ENCODE measurements around the gene KIF16B. TPM values are rescaled to one million over a fixed set of nuclear protein-coding genes. Genes with fewer than 3 reads are reported as not detected.

KIF16B gene
- total and polyA plus RNA-seq, 4 experiments from 2014 or later = 3.2 to 12.0 (median 10.0) TPM

DNA sequence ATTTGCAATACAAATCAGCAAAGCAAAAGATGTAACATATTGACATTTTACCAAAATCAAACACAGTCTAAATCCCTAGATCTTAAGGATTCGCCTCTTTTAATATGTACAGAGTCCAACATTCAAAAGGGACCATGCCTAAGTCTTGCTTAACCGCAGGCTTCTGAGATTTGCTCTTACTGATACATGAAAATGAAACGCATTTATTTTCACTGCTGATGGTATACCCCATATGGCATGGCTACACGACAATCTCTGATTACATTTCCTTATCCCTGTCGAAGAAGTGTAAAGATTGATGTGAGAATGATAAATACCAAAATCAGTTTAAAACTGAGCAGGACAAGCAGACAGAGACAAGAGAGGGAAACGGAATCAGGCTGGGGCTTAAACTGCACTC is 75.4 kb downstream of the KIF16B start:
- Histone ChIP-seq H3K27me3 (ENCODE audit: insufficient read depth, low read length) (no peaks in the 10 kb centered on the region), H3K9me3 (ENCODE audit: control insufficient read depth in 1 of 2, low read length in 2 of 2) (no peaks in the 10 kb centered on the region), H3K27ac (ENCODE audit: low read depth, low read length) (no peak overlapping the region), H3K4me1 (ENCODE audit: insufficient read depth, low read length) (no peaks in the 10 kb centered on the region), H3K36me3 (ENCODE audit: insufficient read depth, low read length) (no peaks in the 10 kb centered on the region), H3K4me3 (ENCODE audit: low read length in 2 of 2) (no peak overlapping the region)
- Mint-ChIP-seq H3K9me3 (peaks cover 0 to 2% (median 0%) of the 10 kb centered on the region in 8 donors), H3K4me3 (no peak overlapping the region), H3K27me3 (no peaks in the 10 kb centered on the region), H3K27ac (no peak overlapping the region), H3K36me3 (peaks cover 44 to 50% of the 10 kb centered on the region in 2 donors), H3K4me1 (peaks cover 0 to 10% (median 3%) of the 10 kb centered on the region in 4 donors)
- DNase-seq = no peak
- ChIA-PET POLR2A (ENCODE audit: partially characterized antibody) (no interaction called here), CTCF (ENCODE audit: partially characterized antibody) (no interaction called here)
- intact Hi-C loops (cut with micrococcal nuclease) = no loop called here

GRCh38 chr20:16493486-16493885 is 79.8 kb downstream of the KIF16B start:
- H3K27me3 ChIP-seq (ENCODE audit: insufficient read depth, low read length) = no peaks in the 10 kb centered on the region
- Mint-ChIP-seq H3K4me3 (no peak overlapping the region), H3K36me3 (peaks cover 52 to 54% of the 10 kb centered on the region in 2 donors), H3K9me3 (no peaks in the 10 kb centered on the region), H3K27me3 (no peaks in the 10 kb centered on the region), H3K27ac (no peak overlapping the region), H3K4me1 (no peaks in the 10 kb centered on the region)
- DNase-seq = no peak
- H3K36me3 ChIP-seq (ENCODE audit: insufficient read depth, low read length) = no peaks in the 10 kb centered on the region
- no peaks in the 10 kb centered on the region for H3K4me1 ChIP-seq (ENCODE audit: insufficient read depth, low read length)
- POLR2A ChIA-PET (ENCODE audit: partially characterized antibody) = no interaction called here
- CTCF ChIA-PET (ENCODE audit: partially characterized antibody) = no interaction called here
- no peak overlapping the region for H3K4me3 ChIP-seq (ENCODE audit: low read length in 2 of 2)
- no peaks in the 10 kb centered on the region for H3K9me3 ChIP-seq (ENCODE audit: control insufficient read depth in 1 of 2, low read length in 2 of 2)
- H3K27ac ChIP-seq (ENCODE audit: low read depth, low read length) = no peak overlapping the region
- intact Hi-C loops (cut with micrococcal nuclease) = no loop called here

GRCh38 chr20:16491294-16491905 is 81.8 kb downstream of the KIF16B start:
- no peaks in the 10 kb centered on the region for H3K4me1 Mint-ChIP-seq
- H3K9me3 Mint-ChIP-seq = no peaks in the 10 kb centered on the region
- H3K27ac Mint-ChIP-seq = no peak overlapping the region
- Histone ChIP-seq H3K36me3 (ENCODE audit: insufficient read depth, low read length) (no peaks in the 10 kb centered on the region), H3K4me3 (ENCODE audit: low read length in 2 of 2) (no peak overlapping the region), H3K27ac (ENCODE audit: low read depth, low read length) (no peak overlapping the region), H3K27me3 (ENCODE audit: insufficient read depth, low read length) (no peaks in the 10 kb centered on the region), H3K4me1 (ENCODE audit: insufficient read depth, low read length) (no peaks in the 10 kb centered on the region), H3K9me3 (ENCODE audit: control insufficient read depth in 1 of 2, low read length in 2 of 2) (no peaks in the 10 kb centered on the region)
- POLR2A ChIA-PET (ENCODE audit: partially characterized antibody) = no interaction called here
- peaks cover 47 to 54% of the 10 kb centered on the region in 2 donors for H3K36me3 Mint-ChIP-seq
- no peak for DNase-seq
- no peaks in the 10 kb centered on the region for H3K27me3 Mint-ChIP-seq
- intact Hi-C loops (cut with micrococcal nuclease) = no loop called here
- CTCF ChIA-PET (ENCODE audit: partially characterized antibody) = interaction anchor here (0.7 to 1.0 kb wide), 2 partner anchors 9 to 15 kb away, joined by 3 read pairs; no protein-coding TSS in a partner anchor
- no peak overlapping the region for H3K4me3 Mint-ChIP-seq

GRCh38 chr20:16490696-16491095 is 82.6 kb downstream of the KIF16B start:
- Mint-ChIP-seq H3K4me1 (no peaks in the 10 kb centered on the region), H3K36me3 (peaks cover 44 to 53% of the 10 kb centered on the region in 2 donors), H3K4me3 (no peak overlapping the region), H3K27me3 (no peaks in the 10 kb centered on the region), H3K9me3 (no peaks in the 10 kb centered on the region), H3K27ac (no peak overlapping the region)
- no peaks in the 10 kb centered on the region for H3K4me1 ChIP-seq (ENCODE audit: insufficient read depth, low read length)
- H3K27me3 ChIP-seq (ENCODE audit: insufficient read depth, low read length) = no peaks in the 10 kb centered on the region
- H3K4me3 ChIP-seq (ENCODE audit: low read length in 2 of 2) = no peak overlapping the region
- ChIA-PET CTCF (ENCODE audit: partially characterized antibody) (no interaction called here), POLR2A (ENCODE audit: partially characterized antibody) (no interaction called here)
- intact Hi-C loops (cut with micrococcal nuclease) = no loop called here
- no peaks in the 10 kb centered on the region for H3K36me3 ChIP-seq (ENCODE audit: insufficient read depth, low read length)
- H3K27ac ChIP-seq (ENCODE audit: low read depth, low read length) = no peak overlapping the region
- no peak for DNase-seq
- H3K9me3 ChIP-seq (ENCODE audit: control insufficient read depth in 1 of 2, low read length in 2 of 2) = no peaks in the 10 kb centered on the region

- no peaks in the 10 kb centered on the region for H3K9me3 Mint-ChIP-seq
- no peaks in the 10 kb centered on the region for H3K4me1 Mint-ChIP-seq
- intact Hi-C loops (cut with micrococcal nuclease) = no loop called here
- H3K9me3 ChIP-seq (ENCODE audit: control insufficient read depth in 1 of 2, low read length in 2 of 2) = no peaks in the 10 kb centered on the region
- no peaks in the 10 kb centered on the region for H3K4me1 ChIP-seq (ENCODE audit: insufficient read depth, low read length)
- ChIA-PET POLR2A (ENCODE audit: partially characterized antibody) (no interaction called here), CTCF (ENCODE audit: partially characterized antibody) (no interaction called here)
- H3K4me3 ChIP-seq (ENCODE audit: low read length in 2 of 2) = no peak overlapping the region
- no peak overlapping the region for H3K4me3 Mint-ChIP-seq
- H3K27ac ChIP-seq (ENCODE audit: low read depth, low read length) = no peak overlapping the region
- peaks cover 40 to 57% of the 10 kb centered on the region in 2 donors for H3K36me3 Mint-ChIP-seq
- H3K27ac Mint-ChIP-seq = no peak overlapping the region
- DNase-seq = no peak
- no peaks in the 10 kb centered on the region for H3K27me3 ChIP-seq (ENCODE audit: insufficient read depth, low read length)
- H3K27me3 Mint-ChIP-seq = no peaks in the 10 kb centered on the region
- no peaks in the 10 kb centered on the region for H3K36me3 ChIP-seq (ENCODE audit: insufficient read depth, low read length)
Observed at GRCh38 chr20:16488616-16489015, 84.6 kb downstream of the KIF16B start.

GRCh38 chr20:16488086-16488485 is 85.2 kb downstream of the KIF16B start:
- Mint-ChIP-seq H3K36me3 (peaks cover 41 to 61% of the 10 kb centered on the region in 2 donors), H3K4me1 (no peaks in the 10 kb centered on the region), H3K9me3 (no peaks in the 10 kb centered on the region), H3K4me3 (no peak overlapping the region), H3K27me3 (no peaks in the 10 kb centered on the region), H3K27ac (no peak overlapping the region)
- Histone ChIP-seq H3K36me3 (ENCODE audit: insufficient read depth, low read length) (no peaks in the 10 kb centered on the region), H3K27me3 (ENCODE audit: insufficient read depth, low read length) (no peaks in the 10 kb centered on the region), H3K9me3 (ENCODE audit: control insufficient read depth in 1 of 2, low read length in 2 of 2) (no peaks in the 10 kb centered on the region), H3K27ac (ENCODE audit: low read depth, low read length) (no peak overlapping the region), H3K4me1 (ENCODE audit: insufficient read depth, low read length) (no peaks in the 10 kb centered on the region), H3K4me3 (ENCODE audit: low read length in 2 of 2) (no peak overlapping the region)
- intact Hi-C loops (cut with micrococcal nuclease) = no loop called here
- CTCF ChIA-PET (ENCODE audit: partially characterized antibody) = no interaction called here
- DNase-seq = no peak
- POLR2A ChIA-PET (ENCODE audit: partially characterized antibody) = no interaction called here

- Mint-ChIP-seq H3K4me3 (no peak overlapping the region), H3K27me3 (no peaks in the 10 kb centered on the region), H3K36me3 (peaks cover 31 to 51% of the 10 kb centered on the region in 2 donors), H3K27ac (no peak overlapping the region), H3K9me3 (no peaks in the 10 kb centered on the region), H3K4me1 (no peaks in the 10 kb centered on the region)
- Histone ChIP-seq H3K27ac (ENCODE audit: low read depth, low read length) (no peak overlapping the region), H3K4me1 (ENCODE audit: insufficient read depth, low read length) (no peaks in the 10 kb centered on the region), H3K27me3 (ENCODE audit: insufficient read depth, low read length) (no peaks in the 10 kb centered on the region), H3K9me3 (ENCODE audit: control insufficient read depth in 1 of 2, low read length in 2 of 2) (no peaks in the 10 kb centered on the region), H3K4me3 (ENCODE audit: low read length in 2 of 2) (no peak overlapping the region), H3K36me3 (ENCODE audit: insufficient read depth, low read length) (no peaks in the 10 kb centered on the region)
- intact Hi-C loops (cut with micrococcal nuclease) = no loop called here
- POLR2A ChIA-PET (ENCODE audit: partially characterized antibody) = no interaction called here
- CTCF ChIA-PET (ENCODE audit: partially characterized antibody) = interaction anchor here (1.9 kb wide), 1 partner anchor 11 kb away, joined by 7 read pairs; no protein-coding TSS in a partner anchor
- DNase-seq = no peak
Observed at GRCh38 chr20:16486532-16486931, 86.7 kb downstream of the KIF16B start.
